ENCODE data around the gene COL16A1. TPM values are rescaled to one million over a fixed set of nuclear protein-coding genes. Genes with fewer than 3 reads are reported as not detected.

Gene COL16A1
- total RNA-seq, 1 donor from 2014 or later: 4.1 TPM

DNA sequence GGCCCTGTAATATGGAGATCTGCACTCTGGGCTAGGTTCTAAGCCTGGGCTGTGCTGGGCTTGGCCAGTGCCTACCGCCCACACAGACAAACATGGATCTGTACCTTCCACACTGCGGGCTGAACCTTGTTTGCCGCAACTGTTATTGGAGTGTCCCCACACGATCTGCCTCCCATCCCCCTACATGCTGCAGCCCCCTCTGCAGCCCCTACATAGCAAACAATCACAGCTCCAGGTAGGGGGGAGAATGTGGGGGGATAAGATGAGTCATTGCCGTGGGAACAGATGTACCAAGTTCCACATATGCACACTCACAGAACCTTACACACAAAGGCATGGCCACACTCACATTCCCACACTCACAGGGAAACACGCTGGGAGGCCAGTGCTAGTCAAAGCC, 88.4 kb downstream of the COL16A1 start:
- DNase-seq (ENCODE audit: low spot score in 2 of 2) (no peak), FAIRE-seq (no peak)

DNA sequence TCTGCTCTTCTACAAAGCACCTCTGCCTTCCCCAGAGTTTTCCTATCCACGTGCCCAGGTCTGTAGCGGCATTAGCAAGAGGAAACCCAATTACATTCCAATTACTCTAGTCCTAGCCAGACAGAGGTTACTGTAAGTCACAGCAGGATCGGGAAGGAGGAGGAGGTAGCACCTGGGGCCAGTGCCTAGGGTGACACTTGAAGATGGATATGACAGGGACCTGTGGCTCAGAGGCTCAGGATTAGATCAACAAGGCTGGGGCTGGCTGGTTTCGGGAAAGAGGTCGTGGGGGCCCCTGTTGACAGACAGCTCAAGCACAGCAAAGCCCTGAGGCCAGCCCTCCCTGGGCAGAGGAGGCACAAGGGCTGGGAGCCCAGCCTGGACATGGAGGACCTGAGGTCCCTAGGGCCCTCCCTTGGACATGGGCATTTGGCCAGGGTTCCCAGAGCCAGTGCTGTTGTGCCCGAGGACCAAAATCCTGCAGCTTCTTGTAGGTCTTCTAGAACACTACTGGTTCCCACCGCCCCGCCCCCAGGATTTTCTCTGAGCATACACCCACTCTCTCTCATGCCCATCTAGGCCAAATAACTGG, 89.3 kb downstream of the COL16A1 start:
- DNase-seq (ENCODE audit: low spot score in 2 of 2) (no peak), FAIRE-seq (no peak)

DNA sequence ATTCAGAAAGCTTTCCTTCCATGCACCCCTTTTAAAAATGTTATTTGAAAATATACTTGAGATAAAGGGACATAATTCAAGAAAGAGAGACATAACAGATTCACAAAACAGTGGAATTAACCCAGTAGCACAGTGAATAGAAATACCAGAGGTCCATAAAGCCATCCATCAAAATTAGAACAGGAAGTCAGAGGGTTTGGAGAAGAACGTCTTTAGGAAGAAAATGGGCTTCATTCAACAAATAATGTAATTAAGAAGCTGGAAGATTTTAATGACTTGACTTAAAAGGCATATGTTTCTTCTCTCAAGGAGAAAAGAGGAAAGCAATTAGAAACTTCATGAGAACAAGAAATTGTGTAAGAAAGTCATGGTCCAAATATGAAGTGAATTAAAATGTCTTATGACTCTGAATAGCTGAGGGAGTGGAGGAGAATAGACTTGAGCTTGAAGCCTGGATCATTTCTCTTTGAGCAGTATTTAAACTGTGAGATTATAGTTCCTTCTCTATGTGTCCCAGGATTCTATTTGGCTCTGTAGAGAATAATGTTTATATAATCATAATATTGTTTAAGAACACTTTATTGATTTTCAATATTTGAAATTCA, 94.2 kb downstream of the COL16A1 start:
- no peak for FAIRE-seq
- no peak for DNase-seq (ENCODE audit: low spot score in 2 of 2)

DNA sequence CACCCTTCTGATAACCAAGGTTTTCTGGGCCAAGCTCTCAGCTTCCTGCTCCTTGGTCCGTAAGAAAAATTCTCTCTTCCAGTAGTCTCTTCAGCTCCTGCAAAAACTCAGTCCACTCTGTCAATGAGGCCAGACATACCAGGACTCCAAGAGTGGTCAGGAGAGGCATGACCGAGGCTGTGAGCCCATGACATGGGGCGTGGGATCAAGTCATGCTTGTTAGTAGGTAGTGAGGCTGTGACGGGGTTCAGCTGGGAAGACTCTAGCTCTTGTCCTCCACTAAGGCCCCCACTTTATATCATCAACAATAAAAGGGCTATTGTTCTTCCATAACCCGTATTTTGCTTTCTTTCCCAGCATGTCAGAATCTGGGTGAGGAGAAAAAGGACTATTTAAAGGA, 96.5 kb downstream of the COL16A1 start:
- FAIRE-seq: no peak
- DNase-seq (ENCODE audit: low spot score in 2 of 2): no peak

DNA sequence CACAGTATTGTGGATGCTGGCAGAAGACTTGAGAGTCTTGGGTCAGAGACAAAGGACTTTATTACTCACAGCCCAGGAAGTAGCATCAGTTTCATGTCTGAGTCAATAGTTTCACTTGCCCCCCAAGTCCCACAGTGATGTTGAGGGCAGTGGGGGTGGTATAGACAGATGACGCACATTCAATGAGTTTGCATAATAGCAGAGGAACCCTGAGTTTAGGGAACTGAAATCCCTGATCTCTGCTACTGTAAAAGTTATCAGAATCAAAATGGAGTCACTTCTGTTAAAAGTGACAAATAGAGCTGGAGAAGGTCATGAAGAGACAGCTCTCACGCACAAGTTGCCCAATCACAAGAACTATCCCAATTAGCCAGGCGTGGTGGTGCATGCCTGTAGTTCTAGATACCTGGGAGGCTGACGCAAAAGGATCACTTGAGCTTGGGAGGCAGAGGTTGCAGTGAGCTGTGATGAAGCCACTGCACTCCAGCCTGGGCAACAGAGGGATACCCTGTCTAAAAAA, 97.8 kb downstream of the COL16A1 start:
- DNase-seq (ENCODE audit: low spot score in 2 of 2): no peak
- FAIRE-seq: no peak

Other genes starting within 250 kb of the COL16A1 start
- 1.2 TPM for gene TINAGL1, start 127.5 kb downstream of the COL16A1 start, total RNA-seq
- gene HCRTR1, start 86.3 kb downstream of the COL16A1 start, total RNA-seq: 1.6 TPM
- 37.9 TPM for gene PEF1, start 59.1 kb downstream of the COL16A1 start, total RNA-seq
- 42.4 TPM for gene ADGRB2, start 60.3 kb upstream of the COL16A1 start, total RNA-seq
- gene SPOCD1, start 112.0 kb upstream of the COL16A1 start, total RNA-seq: under 0.01 TPM
- 455 TPM for gene PTP4A2, start 234.4 kb upstream of the COL16A1 start, total RNA-seq